HCT116 (cell line): Measurements from ENCODE around the gene RBP5. TPM values are rescaled to one million over a fixed set of nuclear protein-coding genes. Genes with fewer than 3 reads are reported as not detected.

Source experiments
- ATAC-seq: fragments of 200-7000 bp; cut with Tn5 transposase; 2 replicates; pipeline ENCODE4 v1.9.1; 2020; ENCODE audit warnings: mild to moderate bottlenecking, moderate library complexity
- BruUV-seq: library from RNA; stranded (reverse); fragments of 400-500 nt; replicated peaks from 2 replicates; lab custom pipeline; 2021; lab: Mats Ljungman, UMichigan
- CTCF ChIA-PET: fragments of 300-600 bp; sonication (Branson Sonifier 250); formaldehyde crosslinking; loops from one replicate; lab custom pipeline; 2021; ENCODE audit warnings: antibody characterized with exemption; lab: Charles Lee
- POLR2A ChIA-PET: fragments of 300-600, 350-600 bp; sonication (Branson Sonifier 250); formaldehyde crosslinking; loops from one replicate; lab custom pipeline; 2021; ENCODE audit warnings: antibody characterized with exemption; lab: Charles Lee
- RAD21 ChIA-PET, 2 experiments: fragments of 300-600 bp; sonication (Branson Sonifier 250); formaldehyde crosslinking; loops; one replicate each; lab custom pipeline; 2023; ENCODE audit warnings: low total read pairs in 2 of 2; ENCODE audit not compliant: uncharacterized antibody in 2 of 2, unreplicated experiment in 2 of 2, low non-redundant PET in 1 of 2; lab: Charles Lee
- DNase-seq: peaks from one replicate; pipeline ENCODE4 v3.0.0-alpha.2; 2010; ENCODE audit warnings: low read depth, low spot score
- H2AFZ ChIP-seq: fragments of 200-600 bp; shearing (Covaris generic), sonication (generic); 2 replicates; pipeline ENCODE4 v1.6.1; 2017; ENCODE audit warnings: low read depth, mixed run types, mixed read lengths, antibody characterized with exemption, low read length; ENCODE audit not compliant: poor library complexity, severe bottlenecking
- H3K27ac ChIP-seq: 2 replicates; pipeline ENCODE4 v1.5.1; 2012; ENCODE audit warnings: low read depth, low read length
- H3K27me3 ChIP-seq: fragments of 200-600 bp; sonication (generic); 2 replicates; pipeline ENCODE4 v1.6.1; 2016; ENCODE audit warnings: mixed run types, low read length, mixed read lengths; ENCODE audit not compliant: insufficient read depth
- H3K36me3 ChIP-seq, 2 experiments: fragments of 200-500 bp in 1 of 2; fragments of 200-600 bp in 1 of 2; sonication (Bioruptor generic) in 1 of 2; sonication (generic) in 1 of 2; 2 replicates each; pipeline versions ENCODE4 v1.5.1 to v1.6.1; 2014 to 2016; ENCODE audit warnings: low read length in 2 of 2, inconsistent platforms in 1 of 2, mixed read lengths in 1 of 2, mixed run types in 1 of 2; ENCODE audit not compliant: insufficient read depth in 2 of 2, control insufficient read depth in 1 of 2
- H3K4me1 ChIP-seq, 2 experiments: fragments of 200-600 bp in 1 of 2; sonication (generic) in 1 of 2; 2 replicates each; pipeline versions ENCODE4 v1.5.1 to v1.6.1; 2012 to 2017; ENCODE audit warnings: low read length in 2 of 2, inconsistent platforms in 1 of 2, mild to moderate bottlenecking in 1 of 2, mixed read lengths in 1 of 2, mixed run types in 1 of 2, moderate library complexity in 1 of 2; ENCODE audit not compliant: insufficient read depth in 2 of 2, control insufficient read depth in 1 of 2
- H3K4me2 ChIP-seq: fragments of 200-600 bp; sonication (generic); 2 replicates; pipeline ENCODE4 v1.6.1; 2017; ENCODE audit warnings: mixed run types, low read length, mixed read lengths
- H3K4me3 ChIP-seq, 2 experiments: fragments of 200-600 bp in 1 of 2; sonication (generic) in 1 of 2; replicated peaks in 1 of 2; 2 replicates each; pipeline ENCODE4 v1.5.1; 2011 to 2016; ENCODE audit warnings: low read length in 2 of 2, control low read depth in 1 of 2, low read depth in 1 of 2, mild to moderate bottlenecking in 1 of 2, mixed read lengths in 1 of 2, mixed run types in 1 of 2
- H3K79me2 ChIP-seq: fragments of 200-600 bp; sonication (generic); 2 replicates; pipeline ENCODE4 v1.6.1; 2017; ENCODE audit warnings: mild to moderate bottlenecking, mixed run types, low read length, moderate library complexity, mixed read lengths; ENCODE audit not compliant: insufficient read depth
- H3K9ac ChIP-seq: fragments of 200-600 bp; sonication (generic); 2 replicates; pipeline ENCODE4 v1.6.1; 2016; ENCODE audit warnings: low read length, mixed read lengths
- H3K9me2 ChIP-seq: fragments of 200-600 bp; sonication (generic), shearing (Covaris generic); 2 replicates; pipeline ENCODE4 v1.6.1; 2017; ENCODE audit warnings: mixed run types, mild to moderate bottlenecking, moderate library complexity; ENCODE audit not compliant: insufficient read depth
- H3K9me3 ChIP-seq, 2 experiments: fragments of 200-500 bp in 1 of 2; fragments of 200-600 bp in 1 of 2; sonication (Bioruptor generic) in 1 of 2; sonication (generic) in 1 of 2; 2 replicates each; pipeline ENCODE4 v1.6.1; 2014 to 2017; ENCODE audit warnings: low read length in 2 of 2, mixed read lengths in 2 of 2, inconsistent platforms in 1 of 2, low read depth in 1 of 2, mild to moderate bottlenecking in 1 of 2, mixed run types in 1 of 2, moderate library complexity in 1 of 2; ENCODE audit not compliant: control insufficient read depth in 1 of 2, insufficient read depth in 1 of 2
- H4K20me1 ChIP-seq: fragments of 200-600 bp; sonication (generic), shearing (Covaris generic); 2 replicates; pipeline ENCODE4 v1.6.1; 2017; ENCODE audit warnings: mixed run types, mild to moderate bottlenecking, moderate library complexity; ENCODE audit not compliant: insufficient read depth
- CBX3 ChIP-seq: IDR thresholded peaks from 2 replicates; pipeline ENCODE4 v1.6.1; 2012; ENCODE audit warnings: low read depth
- CTCF ChIP-seq, 3 experiments: fragments of 200-600 bp in 1 of 3; sonication (generic) in 1 of 3; IDR thresholded peaks in 2 of 3; conservative IDR thresholded peaks in 1 of 3; 2 replicates each; pipeline ENCODE4 v1.5.1; 2012 to 2017; ENCODE audit warnings: low read depth in 2 of 3, low read length in 2 of 3, antibody characterized with exemption in 1 of 3, borderline replicate concordance in 1 of 3, control low read depth in 1 of 3, mild to moderate bottlenecking in 1 of 3, mixed read lengths in 1 of 3, mixed run types in 1 of 3, moderate library complexity in 1 of 3; ENCODE audit not compliant: insufficient read depth in 1 of 3
- EGR1 ChIP-seq: IDR thresholded peaks from 2 replicates; pipeline ENCODE4 v1.6.1; 2012; ENCODE audit warnings: low read depth
- ELF1 ChIP-seq: IDR thresholded peaks from 2 replicates; pipeline ENCODE4 v1.6.1; 2012; ENCODE audit warnings: low read depth, borderline replicate concordance
- EZH2 ChIP-seq: fragments of 200-600 bp; sonication (generic); IDR thresholded peaks from 2 replicates; pipeline ENCODE4 v1.6.1; 2017; ENCODE audit warnings: antibody characterized with exemption, mixed run types
- FOSL1 ChIP-seq: IDR thresholded peaks from 2 replicates; pipeline ENCODE4 v1.6.1; 2012; ENCODE audit warnings: low read depth
- SIN3A ChIP-seq: IDR thresholded peaks from 2 replicates; pipeline ENCODE4 v1.6.1; 2012; ENCODE audit warnings: low read depth
- SRF ChIP-seq: IDR thresholded peaks from 2 replicates; pipeline ENCODE4 v1.6.1; 2012; ENCODE audit warnings: low read depth
- YY1 ChIP-seq: IDR thresholded peaks from 2 replicates; pipeline ENCODE4 v1.6.1; 2011; ENCODE audit warnings: low read length, low read depth, moderate library complexity, mild to moderate bottlenecking; ENCODE audit not compliant: insufficient replicate concordance; ENCODE audit errors: extremely low read depth
- ZFX ChIP-seq: fragments of 450-650 bp; IDR thresholded peaks from 2 replicates; pipeline ENCODE4 v1.6.1; 2017
- ZNF274 ChIP-seq: fragments of 200-500 bp; sonication (Bioruptor generic); IDR thresholded peaks from 2 replicates; pipeline ENCODE4 v1.6.1; 2014; ENCODE audit warnings: mild to moderate bottlenecking, low read depth, low read length, inconsistent platforms
- intact Hi-C: fragments of 100-400 bp; cut with micrococcal nuclease; formaldehyde crosslinking; loops from 2 replicates; pipeline ENCODE4 v1.10.0; 2022
- total RNA-seq: library from RNA; stranded (reverse); gene quantifications from one replicate; pipeline ENCODE4 v1.2.1, GENCODE V29; 2021; ENCODE audit not compliant: unreplicated experiment
- TF ChIP-seq, protein P1 (sequence below): IDR thresholded peaks from 2 replicates; pipeline ENCODE4 v1.6.1; 2012; ENCODE audit warnings: low read depth

The RBP5 gene
- total RNA-seq, 1 experiment from 2014 or later = 0.22 TPM

- no peaks in the 10 kb centered on the region for H3K79me2 ChIP-seq
- H3K9ac ChIP-seq = no peak overlapping the region
- peaks cover 2 to 8% of the 10 kb centered on the region in 2 experiments; a peak in 3 of 4 replicates for H3K4me1 ChIP-seq
- H3K9me3 ChIP-seq = no peaks in the 10 kb centered on the region
- H3K27ac ChIP-seq = no peak overlapping the region
- no peak overlapping the region for H2AFZ ChIP-seq
- H3K4me3 ChIP-seq = no peak overlapping the region
- no peak for TF ChIP-seq SIN3A
- no peak for TF ChIP-seq ZFX
- TF ChIP-seq, protein P1, sequence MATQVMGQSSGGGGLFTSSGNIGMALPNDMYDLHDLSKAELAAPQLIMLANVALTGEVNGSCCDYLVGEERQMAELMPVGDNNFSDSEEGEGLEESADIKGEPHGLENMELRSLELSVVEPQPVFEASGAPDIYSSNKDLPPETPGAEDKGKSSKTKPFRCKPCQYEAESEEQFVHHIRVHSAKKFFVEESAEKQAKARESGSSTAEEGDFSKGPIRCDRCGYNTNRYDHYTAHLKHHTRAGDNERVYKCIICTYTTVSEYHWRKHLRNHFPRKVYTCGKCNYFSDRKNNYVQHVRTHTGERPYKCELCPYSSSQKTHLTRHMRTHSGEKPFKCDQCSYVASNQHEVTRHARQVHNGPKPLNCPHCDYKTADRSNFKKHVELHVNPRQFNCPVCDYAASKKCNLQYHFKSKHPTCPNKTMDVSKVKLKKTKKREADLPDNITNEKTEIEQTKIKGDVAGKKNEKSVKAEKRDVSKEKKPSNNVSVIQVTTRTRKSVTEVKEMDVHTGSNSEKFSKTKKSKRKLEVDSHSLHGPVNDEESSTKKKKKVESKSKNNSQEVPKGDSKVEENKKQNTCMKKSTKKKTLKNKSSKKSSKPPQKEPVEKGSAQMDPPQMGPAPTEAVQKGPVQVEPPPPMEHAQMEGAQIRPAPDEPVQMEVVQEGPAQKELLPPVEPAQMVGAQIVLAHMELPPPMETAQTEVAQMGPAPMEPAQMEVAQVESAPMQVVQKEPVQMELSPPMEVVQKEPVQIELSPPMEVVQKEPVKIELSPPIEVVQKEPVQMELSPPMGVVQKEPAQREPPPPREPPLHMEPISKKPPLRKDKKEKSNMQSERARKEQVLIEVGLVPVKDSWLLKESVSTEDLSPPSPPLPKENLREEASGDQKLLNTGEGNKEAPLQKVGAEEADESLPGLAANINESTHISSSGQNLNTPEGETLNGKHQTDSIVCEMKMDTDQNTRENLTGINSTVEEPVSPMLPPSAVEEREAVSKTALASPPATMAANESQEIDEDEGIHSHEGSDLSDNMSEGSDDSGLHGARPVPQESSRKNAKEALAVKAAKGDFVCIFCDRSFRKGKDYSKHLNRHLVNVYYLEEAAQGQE = no peak
- TF ChIP-seq EGR1 = no peak
- TF ChIP-seq CTCF (IDR thresholded peaks at IDR 0.05 in 2 of 3, conservative IDR thresholded peaks at IDR 0.05 in 1 of 3; ENCODE audit: borderline replicate concordance in 1 of 3, insufficient read depth in 1 of 3, low read depth in 2 of 3, low read length in 2 of 3) = no peak
- no peak for TF ChIP-seq YY1
- TF ChIP-seq ZNF274 = no peak
- TF ChIP-seq EZH2 = no peak
- TF ChIP-seq FOSL1 = no peak
- no peak for TF ChIP-seq CBX3
- TF ChIP-seq ELF1 = no peak
- TF ChIP-seq SRF = no peak
- no peaks in the 10 kb centered on the region for H4K20me1 ChIP-seq
- CTCF ChIA-PET = no interaction called here
- H3K9me2 ChIP-seq = no peaks in the 10 kb centered on the region
- POLR2A ChIA-PET = no interaction called here
- H3K36me3 ChIP-seq = no peaks in the 10 kb centered on the region
- no peak overlapping the region for H3K4me2 ChIP-seq
- ATAC-seq = no peak
- no TSS peak for BruUV-seq
- no peaks in the 10 kb centered on the region for H3K27me3 ChIP-seq
- intact Hi-C loops = no loop called here
- no peak for DNase-seq
- RAD21 ChIA-PET = no interaction called here
Observed at GRCh38 chr12:7157391-7157790, 28.7 kb upstream of the RBP5 start.
